GM12865 (cell line): Measurements from ENCODE around the gene CPLANE2.

Experiments used
- DNase-seq: peaks from one replicate; pipeline ENCODE4 v3.0.0; 2010; ENCODE audit warnings: low read depth
- H3K4me3 ChIP-seq: 2 replicates; pipeline ENCODE4 v1.5.1; 2011; ENCODE audit warnings: mild to moderate bottlenecking, low read depth, low read length, control low read depth
- TF ChIP-seq, protein P1 (sequence below): IDR thresholded peaks from 2 replicates; pipeline ENCODE4 v1.5.1; 2011; ENCODE audit warnings: low read length, control low read depth, low read depth, inconsistent platforms; ENCODE audit not compliant: insufficient read depth; ENCODE audit errors: missing control alignments

CPLANE2 gene

DNA sequence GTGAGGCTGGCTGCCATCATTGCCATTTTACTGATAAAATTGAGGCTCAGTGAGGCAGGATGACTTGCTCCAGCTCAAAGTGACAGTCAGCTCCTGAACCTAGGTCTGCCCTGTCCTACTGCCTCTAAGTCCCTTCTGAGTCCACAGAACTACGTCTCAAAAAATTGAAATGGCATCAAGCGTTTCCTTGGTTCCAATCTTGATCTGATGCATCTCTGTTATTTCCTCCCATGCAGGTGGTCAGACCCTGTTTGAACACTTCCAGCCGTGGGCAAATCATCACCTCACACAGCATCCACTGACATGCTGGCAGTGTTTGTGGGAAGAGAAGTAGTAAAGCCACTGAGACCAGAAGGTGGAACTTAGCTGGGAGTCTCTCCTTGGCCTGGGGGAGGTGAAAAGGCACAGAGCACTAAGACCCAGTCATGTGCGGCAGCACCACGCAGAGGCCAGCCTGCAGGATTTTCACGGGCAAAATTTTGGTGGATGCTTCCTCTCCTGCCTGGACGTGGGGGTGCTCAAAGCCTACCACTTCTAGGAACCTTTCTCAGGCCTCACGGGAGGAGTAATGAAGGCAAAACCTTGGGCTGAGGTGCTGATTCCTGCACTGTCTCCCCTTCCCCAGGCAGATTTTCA, 7.8 kb upstream of the CPLANE2 start:
- no peak for DNase-seq
- H3K4me3 ChIP-seq, result no peak overlapping the region
- TF ChIP-seq, protein P1, sequence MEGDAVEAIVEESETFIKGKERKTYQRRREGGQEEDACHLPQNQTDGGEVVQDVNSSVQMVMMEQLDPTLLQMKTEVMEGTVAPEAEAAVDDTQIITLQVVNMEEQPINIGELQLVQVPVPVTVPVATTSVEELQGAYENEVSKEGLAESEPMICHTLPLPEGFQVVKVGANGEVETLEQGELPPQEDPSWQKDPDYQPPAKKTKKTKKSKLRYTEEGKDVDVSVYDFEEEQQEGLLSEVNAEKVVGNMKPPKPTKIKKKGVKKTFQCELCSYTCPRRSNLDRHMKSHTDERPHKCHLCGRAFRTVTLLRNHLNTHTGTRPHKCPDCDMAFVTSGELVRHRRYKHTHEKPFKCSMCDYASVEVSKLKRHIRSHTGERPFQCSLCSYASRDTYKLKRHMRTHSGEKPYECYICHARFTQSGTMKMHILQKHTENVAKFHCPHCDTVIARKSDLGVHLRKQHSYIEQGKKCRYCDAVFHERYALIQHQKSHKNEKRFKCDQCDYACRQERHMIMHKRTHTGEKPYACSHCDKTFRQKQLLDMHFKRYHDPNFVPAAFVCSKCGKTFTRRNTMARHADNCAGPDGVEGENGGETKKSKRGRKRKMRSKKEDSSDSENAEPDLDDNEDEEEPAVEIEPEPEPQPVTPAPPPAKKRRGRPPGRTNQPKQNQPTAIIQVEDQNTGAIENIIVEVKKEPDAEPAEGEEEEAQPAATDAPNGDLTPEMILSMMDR, result no peak

DNA sequence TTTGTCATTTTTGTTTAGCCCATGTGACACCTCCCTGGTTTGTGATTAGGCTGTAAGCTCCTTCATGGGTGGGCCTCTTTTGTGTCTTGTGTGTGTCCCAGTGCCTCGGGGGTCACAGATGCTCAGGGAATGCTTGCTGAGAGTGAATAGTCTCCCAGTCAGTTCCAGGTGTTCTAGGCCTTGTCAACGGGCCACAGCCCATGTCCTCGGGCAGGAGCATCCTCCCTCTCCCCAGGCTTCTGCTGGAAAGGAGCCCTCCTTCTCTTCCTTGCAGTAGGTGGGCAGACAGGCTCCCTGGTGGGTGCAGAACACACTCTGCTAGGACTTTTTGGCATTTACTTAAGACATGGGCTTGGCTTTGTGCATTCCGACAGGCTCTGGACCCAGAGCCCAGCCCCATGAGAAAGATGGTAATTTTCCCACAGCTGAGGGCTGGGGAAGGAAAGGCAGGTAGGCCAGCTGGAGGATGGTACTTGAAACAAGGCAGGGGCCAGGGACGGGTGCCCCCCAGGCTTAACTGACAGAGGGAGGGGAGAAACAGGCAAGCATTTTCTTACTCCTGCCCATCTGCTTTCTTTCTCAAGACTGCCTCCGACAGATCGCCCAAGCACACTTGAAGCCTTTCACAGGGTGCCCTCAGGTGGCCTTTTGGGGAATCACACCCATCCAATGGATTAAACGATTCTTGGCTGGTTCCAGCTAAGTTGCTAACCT, 7.1 kb upstream of the CPLANE2 start:
- no peak overlapping the region for H3K4me3 ChIP-seq
- TF ChIP-seq, protein P1, result peak; percentile 86
- DNase-seq, result peak; percentile 85

DNA sequence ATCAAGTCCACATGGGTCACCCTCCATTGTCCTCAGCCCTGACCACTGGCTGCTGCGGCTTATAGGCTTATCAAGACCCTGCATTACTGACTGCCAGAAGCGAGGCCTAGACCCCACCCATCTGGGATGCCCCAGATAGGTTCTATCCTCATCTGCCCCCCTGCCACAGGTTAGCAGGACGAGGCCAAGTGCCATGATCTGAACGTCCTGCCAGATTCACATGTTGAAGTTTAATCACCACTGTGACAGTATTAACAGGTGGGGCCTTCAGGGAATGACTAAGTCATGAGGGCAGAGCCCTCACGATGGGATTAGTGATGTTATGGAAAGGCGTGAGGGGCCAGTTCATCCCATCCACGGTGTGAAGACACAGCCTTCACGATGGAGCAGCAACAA, 6.2 kb upstream of the CPLANE2 start:
- DNase-seq, result no peak
- TF ChIP-seq, protein P1, result no peak
- H3K4me3 ChIP-seq, result no peak overlapping the region

DNA sequence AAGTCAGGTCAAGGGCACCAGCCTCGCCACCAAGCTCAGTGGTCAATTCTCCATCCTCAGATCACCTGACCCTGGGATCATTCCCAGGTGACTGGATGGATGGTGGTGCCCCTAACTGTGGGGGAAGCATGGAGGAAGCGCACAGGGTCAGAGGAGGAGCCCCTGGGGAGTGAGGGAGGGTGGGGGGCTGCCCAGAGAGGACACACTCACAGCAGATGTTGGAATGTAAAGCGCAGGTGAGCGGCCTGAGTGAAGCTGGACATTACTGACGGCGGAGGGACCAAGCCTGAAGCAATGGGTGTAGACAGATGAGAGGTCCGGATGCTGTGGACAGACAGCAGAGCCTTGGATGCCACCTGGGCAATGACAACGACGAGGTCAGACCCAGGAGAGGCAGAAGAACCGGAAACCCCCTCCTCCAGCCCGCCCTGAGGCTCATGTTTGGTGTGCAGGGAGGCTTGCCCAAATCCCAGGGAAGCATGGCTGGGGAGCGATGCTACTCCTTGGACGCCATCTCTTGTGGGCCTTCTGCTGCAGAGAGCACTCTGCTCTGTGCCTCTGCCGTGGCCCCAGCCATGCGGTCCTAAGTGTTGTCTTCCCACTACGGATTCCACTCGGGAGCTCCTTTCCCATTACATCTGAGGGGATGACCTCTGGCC, 5.7 kb upstream of the CPLANE2 start:
- H3K4me3 ChIP-seq, result no peak overlapping the region
- TF ChIP-seq, protein P1, result no peak

DNA sequence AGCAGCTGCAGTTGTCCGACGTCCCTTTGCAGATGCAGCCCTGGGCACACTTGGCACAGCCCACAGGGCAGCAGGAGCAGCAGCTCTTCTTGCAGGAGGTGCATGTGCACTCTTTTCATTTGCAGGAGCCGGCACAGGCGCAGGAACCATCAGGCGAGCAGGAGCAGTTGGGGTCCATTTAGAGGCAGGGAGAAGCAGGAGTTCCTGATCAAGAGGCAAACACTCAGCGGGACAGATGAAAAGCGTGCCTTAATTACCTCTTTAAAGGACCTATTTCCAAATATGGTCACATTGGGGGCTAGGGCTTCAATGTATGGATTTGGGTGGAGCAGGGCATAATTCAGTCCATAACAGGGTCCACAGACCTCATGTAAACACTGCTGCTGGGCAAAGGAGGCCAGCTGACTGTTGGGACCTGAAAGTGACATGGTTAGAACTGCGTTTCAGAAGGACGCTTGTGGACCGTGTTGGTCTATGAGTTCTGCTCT, 4.3 kb upstream of the CPLANE2 start:
- no peak for DNase-seq
- TF ChIP-seq, protein P1, result no peak
- H3K4me3 ChIP-seq, result no peak overlapping the region

More for the DNA sequence above, 5.7 kb upstream of the CPLANE2 start:
- DNase-seq, result no peak

DNA sequence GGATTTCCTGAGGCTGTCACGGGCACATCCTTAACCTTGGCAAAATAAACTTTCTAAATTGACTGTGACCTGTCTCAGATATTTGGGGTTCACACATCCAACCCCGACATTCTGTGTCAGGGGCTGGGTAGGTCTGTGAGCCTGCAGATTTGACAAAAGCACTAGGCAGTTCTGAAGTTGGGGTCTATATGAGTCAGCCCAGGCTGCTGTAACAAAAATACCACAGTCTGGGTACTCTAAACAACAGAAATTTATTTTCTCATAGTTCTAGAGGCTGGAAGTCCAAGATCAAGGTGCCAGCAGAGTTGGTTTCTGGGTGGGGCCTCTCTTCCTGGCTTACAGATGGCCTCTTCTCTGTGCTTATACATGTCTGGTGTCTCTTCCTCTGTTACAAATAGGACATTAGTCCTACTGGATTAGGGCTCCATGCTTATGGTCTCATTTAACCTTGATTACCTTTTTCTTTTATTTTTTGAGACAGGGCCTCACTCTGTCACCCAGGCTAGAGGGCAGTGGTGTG, 3.0 kb upstream of the CPLANE2 start:
- TF ChIP-seq, protein P1, result no peak
- DNase-seq, result no peak

More for the DNA sequence above, 3.0 kb upstream of the CPLANE2 start:
- no peak overlapping the region for H3K4me3 ChIP-seq
